Stimulated activated CD8-positive, alpha-beta memory T cell treated with anti-CD3 and anti-CD28 coated beads, Interleukin-4, amount 100 ng/mL, for 4 hours (primary cell): ENCODE measurements around the gene CIT.

Experiments used
- DNase-seq, 2 donors: peaks; one replicate each; pipeline ENCODE4 v3.0.0-alpha.2; 2020; ENCODE audit warnings: low read depth in 2 of 2, low spot score in 1 of 2

Gene CIT

GRCh38 chr12:119681728-119682638 lies 195.1 kb downstream of the CIT start:
- no peak for DNase-seq

- DNase-seq: no peak
These were observed 196.0 kb downstream of the CIT start for GRCh38 chr12:119681111-119681510.

GRCh38 chr12:119679490-119679889 lies 197.6 kb downstream of the CIT start:
- no peak for DNase-seq

GRCh38 chr12:119679081-119679480 lies 198.0 kb downstream of the CIT start:
- DNase-seq: no peak

GRCh38 chr12:119678459-119678858 lies 198.7 kb downstream of the CIT start:
- DNase-seq: no peak

GRCh38 chr12:119676573-119676972 lies 200.5 kb downstream of the CIT start:
- no peak for DNase-seq

- no peak for DNase-seq
These were observed 201.1 kb downstream of the CIT start for GRCh38 chr12:119676022-119676421.

GRCh38 chr12:119674560-119674959 lies 202.6 kb downstream of the CIT start:
- no peak for DNase-seq

GRCh38 chr12:119673634-119674033 lies 203.5 kb downstream of the CIT start:
- no peak for DNase-seq

- DNase-seq: no peak
These were observed 204.9 kb downstream of the CIT start for GRCh38 chr12:119672194-119672593.

GRCh38 chr12:119671070-119671469 lies 206.1 kb downstream of the CIT start:
- no peak for DNase-seq

GRCh38 chr12:119669744-119670472 lies 207.2 kb downstream of the CIT start:
- no peak for DNase-seq

- no peak for DNase-seq
These were observed 208.7 kb downstream of the CIT start for GRCh38 chr12:119668324-119668841.

GRCh38 chr12:119667577-119668323 lies 209.4 kb downstream of the CIT start, which contains the start of gene PRKAB1:
TSS of gene PRKAB1 (plus strand) at chr12:119668133. CDS start at chr12:119668245, 112 bp downstream.
- DNase-seq: peak; percentile 83 to 90

GRCh38 chr12:119666900-119667576 lies 210.1 kb downstream of the CIT start:
- no peak for DNase-seq

GRCh38 chr12:119666226-119666795 lies 210.8 kb downstream of the CIT start:
- DNase-seq: no peak

- DNase-seq: no peak
These were observed 211.8 kb downstream of the CIT start for GRCh38 chr12:119665164-119665929.

- DNase-seq: no peak
These were observed 212.5 kb downstream of the CIT start for GRCh38 chr12:119664642-119665041.

- DNase-seq: no peak
These were observed 215.2 kb downstream of the CIT start for GRCh38 chr12:119661882-119662281.

GRCh38 chr12:119660076-119660475 lies 217.0 kb downstream of the CIT start:
- no peak for DNase-seq
